COR-L47 (cell line): ENCODE measurements around the gene SAMHD1.
"Not testable (repeated sequence)": the region's sequence is repeated elsewhere in the genome, so short reads cannot be mapped to it uniquely, and the experiment has no call there.

Experiments
- DNase-seq: peaks from one replicate; lab custom pipeline; 2025; lab: John Stamatoyannopoulos, UW

The SAMHD1 gene

DNA sequence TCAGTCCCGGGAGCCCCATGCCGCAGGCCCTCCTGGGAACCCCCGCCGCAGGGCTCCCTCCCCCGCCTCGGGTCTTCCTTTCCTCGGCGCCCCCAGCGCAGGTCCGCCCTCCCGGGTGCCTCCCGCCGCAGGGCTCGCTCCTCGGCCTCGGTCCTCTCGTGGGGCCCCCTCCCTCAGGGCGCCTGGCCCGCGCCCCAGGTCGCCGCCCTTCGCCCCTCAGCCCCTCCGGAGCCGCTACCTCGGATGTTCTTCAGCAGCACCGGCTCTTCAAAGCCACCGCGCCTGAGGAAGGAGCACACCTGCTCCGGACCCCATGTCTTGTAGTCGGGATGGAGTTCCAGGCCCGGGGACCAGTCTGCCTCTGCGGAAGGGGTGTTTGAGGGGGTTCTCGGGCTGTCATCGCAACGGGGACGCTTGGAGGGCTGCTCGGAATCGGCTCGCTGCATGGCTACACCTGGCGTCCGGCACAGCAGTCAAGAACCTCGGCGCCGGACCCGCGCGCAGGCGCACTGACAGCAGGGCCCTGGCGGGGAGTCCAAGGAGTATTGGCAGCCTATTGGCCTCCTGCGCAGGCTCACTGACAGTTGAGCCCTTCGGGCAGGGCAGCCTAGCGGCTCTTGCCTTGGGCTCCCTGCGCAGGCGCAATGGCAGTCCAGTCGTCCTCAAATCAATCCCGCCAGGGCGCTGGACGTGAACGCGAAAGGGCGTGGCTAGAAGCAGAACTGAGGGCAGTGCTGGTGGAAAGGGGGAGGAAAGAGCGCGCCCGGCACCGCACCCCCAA lies at the start of gene SAMHD1:
SAMHD1 (minus strand) TSS at position 511 of the 781 bp plus-strand sequence; CDS start at position 446, 65 bp downstream.
- DNase-seq: peak; percentile 98

GRCh38 chr20:37000171-37000570 lies 48.7 kb upstream of the SAMHD1 start:
- not testable (repeated sequence) for DNase-seq

GRCh38 chr20:36998652-36999051 lies 47.1 kb upstream of the SAMHD1 start:
- no peak for DNase-seq

- no peak for DNase-seq
These were observed 45.6 kb upstream of the SAMHD1 start for GRCh38 chr20:36997121-36997520.

DNA sequence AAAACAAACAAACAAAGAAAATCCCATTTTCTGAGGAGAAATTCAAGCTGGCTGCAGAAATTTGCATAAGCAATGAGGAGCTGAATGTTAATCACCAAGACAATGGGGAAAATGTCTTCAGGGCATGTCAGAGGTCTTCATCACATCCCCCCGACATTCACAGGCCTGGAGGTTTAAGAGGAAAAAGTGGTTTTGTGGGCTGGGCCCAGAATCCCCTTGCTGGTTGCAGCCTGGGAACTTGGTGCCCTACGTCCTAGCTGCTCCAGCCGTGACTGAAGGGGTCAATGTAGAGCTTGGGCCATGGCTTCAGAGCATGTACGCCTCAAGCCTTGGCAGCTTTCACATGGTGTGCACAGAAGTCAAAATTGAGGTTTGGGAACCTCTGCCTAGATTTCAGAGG lies 42.7 kb upstream of the SAMHD1 start:
- DNase-seq: not testable (repeated sequence)

- DNase-seq: no peak
These were observed 41.4 kb upstream of the SAMHD1 start for GRCh38 chr20:36992802-36993334.

- no peak for DNase-seq
These were observed 40.2 kb upstream of the SAMHD1 start for GRCh38 chr20:36991703-36992102.

- DNase-seq: no peak
These were observed 38.3 kb upstream of the SAMHD1 start for GRCh38 chr20:36989797-36990196.

- no peak for DNase-seq
These were observed 37.0 kb upstream of the SAMHD1 start for GRCh38 chr20:36988494-36988966.

GRCh38 chr20:36984257-36984638 lies 32.7 kb upstream of the SAMHD1 start:
- DNase-seq: no peak

DNA sequence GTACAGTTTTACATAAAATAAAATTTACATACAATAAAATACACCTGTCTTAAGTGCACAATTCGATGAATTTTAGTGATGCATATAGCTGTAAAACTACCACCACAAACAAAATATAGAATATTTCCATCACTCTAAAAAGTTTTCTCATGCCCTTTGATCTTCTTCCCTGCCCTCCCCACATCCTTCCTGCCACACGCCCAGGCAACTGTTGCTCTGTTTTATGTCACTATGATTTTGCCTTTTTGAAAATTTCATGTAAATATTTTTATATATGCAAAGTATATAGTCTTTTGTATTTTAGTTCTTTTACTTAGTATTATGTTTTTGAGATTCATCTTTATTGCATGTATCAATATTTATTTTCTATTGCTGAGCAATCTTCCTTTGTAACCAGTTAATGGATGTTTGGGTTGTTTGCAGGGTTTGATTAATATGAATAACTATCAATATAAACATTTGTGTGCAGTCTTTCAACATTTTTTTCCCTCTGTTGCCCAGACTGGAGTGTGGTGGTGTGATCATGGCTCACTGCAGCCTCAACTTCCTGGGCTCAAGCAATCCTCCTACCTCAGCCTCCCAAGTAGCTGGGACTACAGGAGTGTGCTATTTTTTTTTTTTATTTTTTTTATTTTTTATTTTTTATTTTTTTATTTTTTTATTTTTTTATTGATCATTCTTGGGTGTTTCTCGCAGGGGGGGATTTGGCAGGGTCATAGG lies 23.8 kb upstream of the SAMHD1 start:
- DNase-seq: no peak

- DNase-seq: no peak
These were observed 23.2 kb upstream of the SAMHD1 start for GRCh38 chr20:36974660-36975059.

DNA sequence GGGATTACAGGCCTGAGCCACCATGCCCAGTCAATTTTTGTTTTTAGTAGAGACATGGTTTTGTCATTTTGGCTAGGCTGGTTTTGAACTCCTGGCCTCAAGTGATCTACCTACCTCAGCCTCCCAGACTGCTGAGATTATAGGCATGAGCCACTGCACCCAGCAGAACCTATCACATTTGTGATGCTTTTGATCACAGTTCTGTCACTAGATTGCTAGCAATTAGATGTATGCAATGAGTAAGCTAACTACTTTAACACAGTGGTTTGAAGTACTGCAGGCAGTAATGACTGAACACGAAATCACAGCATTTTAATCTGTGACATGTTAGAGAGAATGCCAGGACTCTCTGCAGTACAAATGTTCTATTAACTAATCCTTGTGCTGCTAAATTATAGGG lies 19.6 kb upstream of the SAMHD1 start:
- DNase-seq: no peak

DNA sequence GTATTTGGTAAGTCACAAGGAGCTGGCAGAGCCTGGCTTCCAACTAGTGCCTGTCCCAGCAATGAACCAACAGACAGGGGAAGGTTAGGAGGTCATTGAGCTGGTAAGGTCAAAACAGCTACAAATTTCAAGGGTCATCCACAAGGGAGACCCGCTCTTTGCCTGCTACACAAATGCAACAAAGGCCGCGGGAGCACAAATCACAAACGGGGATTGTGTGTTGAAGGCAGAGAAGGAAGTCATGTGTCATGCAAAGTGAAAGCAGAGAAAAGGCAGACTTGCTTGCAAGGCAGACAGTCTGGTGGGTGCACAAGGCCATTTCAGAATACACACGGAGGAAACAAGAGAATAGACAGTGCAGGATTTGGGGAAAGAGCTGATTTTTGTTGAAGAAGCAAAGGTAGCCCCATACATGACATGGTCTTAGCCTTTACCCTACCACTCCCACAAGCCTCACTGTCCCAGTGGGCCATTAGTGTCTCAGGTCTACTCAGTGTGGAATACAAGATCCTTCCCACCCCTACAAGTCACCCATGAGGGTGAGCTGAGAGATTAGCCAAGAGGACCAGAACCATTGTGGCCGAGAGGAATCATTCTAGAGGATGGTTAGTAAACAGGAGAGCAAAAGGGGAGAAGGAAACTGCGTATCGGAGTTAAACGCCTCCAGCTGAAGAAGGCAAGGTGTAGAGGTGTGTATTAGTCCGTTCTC lies 18.1 kb upstream of the SAMHD1 start:
- no peak for DNase-seq

DNA sequence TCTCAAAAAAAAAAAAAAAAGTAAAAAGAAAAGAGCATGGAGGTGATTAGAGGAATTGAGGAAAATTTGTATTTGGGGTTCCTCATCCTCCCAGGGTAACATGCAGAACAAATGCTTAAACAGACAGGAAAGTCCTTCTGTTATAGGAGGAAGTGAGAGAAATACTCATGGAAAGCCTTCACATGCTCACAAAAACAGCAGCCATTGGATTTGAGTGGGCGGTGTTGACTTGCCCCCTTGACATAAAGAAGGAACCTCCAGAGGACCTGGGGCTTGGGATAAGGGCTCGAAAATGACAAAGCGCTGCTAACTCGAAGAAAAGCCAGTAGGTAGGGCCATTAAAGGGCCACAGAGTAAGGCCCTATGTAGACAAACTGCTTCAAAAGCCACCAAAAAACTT lies 17.5 kb upstream of the SAMHD1 start:
- no peak for DNase-seq

- no peak for DNase-seq
These were observed 16.1 kb upstream of the SAMHD1 start for GRCh38 chr20:36967636-36968035.

DNA sequence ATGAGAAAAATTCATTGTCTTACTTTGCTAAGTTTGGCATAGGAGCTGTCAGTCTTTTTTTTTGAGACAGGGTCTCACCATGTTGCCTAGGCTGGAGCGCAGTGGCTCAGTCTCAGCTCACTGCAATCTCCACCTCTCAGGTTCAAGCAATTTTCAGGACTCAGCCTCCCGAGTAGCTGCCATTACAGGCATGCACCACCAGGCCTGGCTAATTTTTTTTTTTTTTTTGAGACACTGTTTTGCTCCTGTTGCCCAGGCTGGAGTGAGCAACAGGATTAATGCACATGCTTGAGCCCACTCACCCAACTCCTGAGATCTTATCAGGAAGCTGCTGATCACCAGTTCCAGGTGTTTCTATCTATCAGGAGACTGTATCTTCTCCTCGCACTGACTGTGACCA lies 15.5 kb upstream of the SAMHD1 start:
- not testable (repeated sequence) for DNase-seq

DNA sequence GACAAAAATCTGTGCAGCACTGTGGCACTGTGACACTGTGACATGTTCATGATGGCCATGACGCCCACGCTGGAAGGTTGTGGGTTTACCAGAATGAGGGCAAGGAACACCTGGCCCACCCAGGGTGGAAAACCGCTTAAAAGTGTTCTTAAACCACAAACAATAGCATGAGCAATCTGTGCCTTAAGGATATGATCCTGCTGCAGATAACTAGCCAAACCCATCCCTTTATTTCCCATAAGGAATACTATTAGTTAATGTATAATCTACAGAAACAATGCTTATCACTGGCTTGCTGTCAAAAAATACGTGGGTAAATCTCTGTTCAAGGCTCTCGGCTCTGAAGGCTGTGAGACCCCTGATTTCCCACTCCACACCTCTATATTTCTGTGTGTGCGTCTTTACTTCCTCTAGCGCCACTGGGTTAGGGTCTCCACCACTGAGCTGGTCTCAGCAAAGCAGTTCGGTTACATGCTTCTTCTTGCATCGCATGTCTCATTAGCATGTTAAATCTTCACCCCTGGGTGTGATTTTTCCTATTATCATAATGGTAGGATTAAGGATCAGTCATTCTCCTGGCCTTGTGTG lies 10.9 kb upstream of the SAMHD1 start:
- DNase-seq: not testable (repeated sequence)

- DNase-seq: no peak
These were observed 7.7 kb upstream of the SAMHD1 start for GRCh38 chr20:36959242-36959641.

- DNase-seq: no peak
These were observed 6.6 kb upstream of the SAMHD1 start for GRCh38 chr20:36957875-36958667.

GRCh38 chr20:36956674-36957073 lies 5.2 kb upstream of the SAMHD1 start:
- no peak for DNase-seq
